GM12891 (cell line): ENCODE results near the gene TPI1.

Experiments used
- PAX5 ChIP-seq: IDR thresholded peaks from 2 replicates; pipeline ENCODE4 v1.6.1; 2011; ENCODE audit warnings: low read length, moderate library complexity, mild to moderate bottlenecking; ENCODE audit not compliant: insufficient read depth, severe bottlenecking
- POLR2A ChIP-seq: IDR thresholded peaks from 2 replicates; pipeline ENCODE4 v1.6.1; 2011; ENCODE audit warnings: low read depth, low read length, control low read depth
- POLR2AphosphoS5 ChIP-seq: IDR thresholded peaks from 2 replicates; pipeline ENCODE4 v1.6.1; 2011; ENCODE audit warnings: low read depth, low read length, control low read depth
- POU2F2 ChIP-seq: IDR thresholded peaks from 2 replicates; pipeline ENCODE4 v1.6.1; 2011; ENCODE audit warnings: low read depth, mild to moderate bottlenecking, control low read depth, low read length, moderate library complexity
- SPI1 ChIP-seq: IDR thresholded peaks from 2 replicates; pipeline ENCODE4 v1.6.1; 2011; ENCODE audit warnings: low read depth, low read length, control low read depth
- TAF1 ChIP-seq: IDR thresholded peaks from 2 replicates; pipeline ENCODE4 v1.6.1; 2011; ENCODE audit warnings: low read depth, low read length, control low read depth

- TF ChIP-seq TAF1, result no peak
- TF ChIP-seq POLR2AphosphoS5, result no peak
- TF ChIP-seq POLR2A, result no peak
- no peak for TF ChIP-seq PAX5
- no peak for TF ChIP-seq SPI1
- no peak for TF ChIP-seq POU2F2
Observed at GRCh38 chr12:6833189-6833890, 34.0 kb upstream of the TPI1 start.
